ENCODE results near the gene GPR35.

DNA sequence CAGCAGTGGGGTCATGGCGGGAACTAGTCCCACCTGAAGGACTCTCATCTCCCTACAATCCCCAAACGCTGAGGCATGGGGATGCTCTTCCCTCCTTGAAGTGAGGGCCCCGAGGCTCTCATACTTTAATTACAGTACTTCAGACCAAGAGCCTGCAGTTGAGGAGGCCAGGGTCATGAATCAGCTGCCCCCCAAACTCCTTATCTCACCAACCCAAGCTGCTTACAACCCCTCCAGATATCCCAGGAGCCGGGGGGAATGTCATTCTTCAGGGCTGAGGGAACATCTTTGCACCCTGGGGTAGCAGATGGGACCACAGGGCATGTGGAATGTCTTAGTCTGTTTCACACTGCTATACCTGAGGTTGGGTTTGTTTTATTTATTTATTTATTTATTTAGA is 41.5 kb upstream of the GPR35 start:
- no peak for TF ChIP-seq EZH2 (IDR thresholded peaks at IDR 0.05; ENCODE audit: insufficient read depth, low read length)
- TF ChIP-seq, protein P1, sequence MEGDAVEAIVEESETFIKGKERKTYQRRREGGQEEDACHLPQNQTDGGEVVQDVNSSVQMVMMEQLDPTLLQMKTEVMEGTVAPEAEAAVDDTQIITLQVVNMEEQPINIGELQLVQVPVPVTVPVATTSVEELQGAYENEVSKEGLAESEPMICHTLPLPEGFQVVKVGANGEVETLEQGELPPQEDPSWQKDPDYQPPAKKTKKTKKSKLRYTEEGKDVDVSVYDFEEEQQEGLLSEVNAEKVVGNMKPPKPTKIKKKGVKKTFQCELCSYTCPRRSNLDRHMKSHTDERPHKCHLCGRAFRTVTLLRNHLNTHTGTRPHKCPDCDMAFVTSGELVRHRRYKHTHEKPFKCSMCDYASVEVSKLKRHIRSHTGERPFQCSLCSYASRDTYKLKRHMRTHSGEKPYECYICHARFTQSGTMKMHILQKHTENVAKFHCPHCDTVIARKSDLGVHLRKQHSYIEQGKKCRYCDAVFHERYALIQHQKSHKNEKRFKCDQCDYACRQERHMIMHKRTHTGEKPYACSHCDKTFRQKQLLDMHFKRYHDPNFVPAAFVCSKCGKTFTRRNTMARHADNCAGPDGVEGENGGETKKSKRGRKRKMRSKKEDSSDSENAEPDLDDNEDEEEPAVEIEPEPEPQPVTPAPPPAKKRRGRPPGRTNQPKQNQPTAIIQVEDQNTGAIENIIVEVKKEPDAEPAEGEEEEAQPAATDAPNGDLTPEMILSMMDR (IDR thresholded peaks at IDR 0.05; ENCODE audit: insufficient read depth, low read depth, low read length), result no peak
